CD4-positive, alpha-beta T cell (primary cell): ENCODE results near the gene LTBP2. TPM values are rescaled to one million over a fixed set of nuclear protein-coding genes. Genes with fewer than 3 reads are reported as not detected.

Experiments
- ATAC-seq: fragments of 200-7000 bp; cut with Tn5 transposase; one replicate; pipeline ENCODE4 v1.10.0; 2022; ENCODE audit warnings: mild to moderate bottlenecking; ENCODE audit not compliant: poor library complexity
- CTCF ChIA-PET: fragments of 350-600 bp; sonication (Branson Sonifier 250); formaldehyde crosslinking; loops from one replicate; lab custom pipeline; 2021; ENCODE audit warnings: antibody characterized with exemption, inconsistent platforms; lab: Charles Lee
- POLR2A ChIA-PET: fragments of 350-600 bp; sonication (Branson Sonifier 250); formaldehyde crosslinking; loops from one replicate; lab custom pipeline; 2021; ENCODE audit warnings: antibody characterized with exemption, inconsistent platforms; lab: Charles Lee
- DNase-seq, 14 experiments: peaks; one replicate each; pipeline ENCODE4 v3.0.0-alpha.2; 2013 to 2020; ENCODE audit warnings: mixed read lengths in 2 of 14
- H3K27ac ChIP-seq, 2 donors: one replicate each; pipeline versions ENCODE4 v1.5.1 to v1.7.0; 2013; ENCODE audit warnings: low read length in 2 of 2, low read depth in 1 of 2, mild to moderate bottlenecking in 1 of 2
- H3K27me3 ChIP-seq, 2 experiments: 1 replicate in 1 of 2; 2 replicates in 1 of 2; pipeline versions ENCODE4 v1.6.1 to v1.7.0; 2013; ENCODE audit warnings: low read length in 2 of 2, control low read depth in 1 of 2, mild to moderate bottlenecking in 1 of 2, moderate library complexity in 1 of 2; ENCODE audit not compliant: insufficient read depth in 2 of 2, control insufficient read depth in 1 of 2
- H3K36me3 ChIP-seq: one replicate; pipeline ENCODE4 v1.6.1; 2013; ENCODE audit warnings: low read length, control low read depth; ENCODE audit not compliant: insufficient read depth
- H3K4me1 ChIP-seq: one replicate; pipeline ENCODE4 v1.6.1; 2013; ENCODE audit warnings: low read length, control low read depth; ENCODE audit not compliant: insufficient read depth
- H3K4me3 ChIP-seq: one replicate; pipeline ENCODE4 v1.5.1; 2013; ENCODE audit warnings: mild to moderate bottlenecking, low read length, moderate library complexity
- H3K9me3 ChIP-seq, 2 experiments: 1 replicate in 1 of 2; 2 replicates in 1 of 2; pipeline versions ENCODE4 v1.6.1 to v1.7.0; 2013; ENCODE audit warnings: low read length in 2 of 2, mild to moderate bottlenecking in 2 of 2, control low read depth in 1 of 2, moderate library complexity in 1 of 2; ENCODE audit not compliant: control insufficient read depth in 1 of 2, insufficient read depth in 1 of 2
- H3K27ac Mint-ChIP-seq: one replicate; pipeline ENCODE4 v1.8.0; 2020; ENCODE audit warnings: mixed read lengths
- H3K27me3 Mint-ChIP-seq: one replicate; pipeline ENCODE4 v1.8.0; 2021; ENCODE audit warnings: mixed read lengths
- H3K36me3 Mint-ChIP-seq: one replicate; pipeline ENCODE4 v1.8.0; 2021; ENCODE audit warnings: low read depth, mixed read lengths
- H3K4me1 Mint-ChIP-seq: one replicate; pipeline ENCODE4 v1.8.0; 2021; ENCODE audit warnings: low read depth, mixed read lengths
- H3K4me3 Mint-ChIP-seq: one replicate; pipeline ENCODE4 v1.8.0; 2020; ENCODE audit warnings: mild to moderate bottlenecking, mixed read lengths
- H3K9me3 Mint-ChIP-seq: one replicate; pipeline ENCODE4 v1.8.0; 2020; ENCODE audit warnings: mixed read lengths
- intact Hi-C, 2 experiments: fragments of 100-400 bp; cut with DNase I in 1 of 2; cut with micrococcal nuclease in 1 of 2; formaldehyde crosslinking; loops; one replicate each; pipeline versions ENCODE4 v1.15.1 to v1.9.0; 2023 to 2025; cut with DNase I, micrococcal nuclease
- total RNA-seq, 174 experiments: library from RNA in 2 of 174; stranded (reverse) in 2 of 174; gene quantifications; one replicate each; pipeline ENCODE4 v1.2.3 and lab custom pipeline; 2021 to 2026
- TF ChIP-seq, protein P1 (sequence below): fragments of 200-600 bp; IDR thresholded peaks from one replicate; pipeline ENCODE4 v1.8.0; 2022; ENCODE audit warnings: antibody characterized with exemption, mild to moderate bottlenecking

Gene LTBP2
- total RNA-seq, 2 experiments from 2014 or later, result 0.45 to 0.47 TPM

DNA sequence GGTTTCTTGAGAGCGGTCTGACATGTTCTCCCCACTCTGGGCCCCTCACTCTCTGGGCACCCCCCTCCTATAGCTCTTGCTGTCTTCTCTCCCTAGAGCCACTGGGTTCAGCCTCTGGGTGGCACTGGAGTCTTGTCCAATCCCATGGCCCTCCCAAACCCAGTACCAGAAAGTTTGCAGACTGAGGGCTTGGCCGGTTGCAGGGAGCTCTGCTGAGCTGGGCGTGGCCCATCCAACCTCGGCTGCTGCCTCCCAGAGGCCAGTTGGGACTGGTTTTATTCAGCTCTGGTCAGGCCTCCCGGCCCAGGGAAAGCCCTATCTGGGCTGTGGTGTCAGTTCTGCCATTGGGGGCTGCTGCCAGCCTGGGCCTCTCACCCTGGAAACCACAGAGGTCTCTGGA is 80.6 kb downstream of the LTBP2 start:
- Histone ChIP-seq H3K27me3 (peaks cover 0 to 2% of the 10 kb centered on the region in 2 experiments), H3K4me1 (no peaks in the 10 kb centered on the region), H3K27ac (no peak overlapping the region), H3K4me3 (no peak overlapping the region), H3K9me3 (peaks cover 0 to 3% of the 10 kb centered on the region in 2 experiments), H3K36me3 (no peaks in the 10 kb centered on the region)
- H3K4me1 Mint-ChIP-seq, result no peaks in the 10 kb centered on the region
- H3K27me3 Mint-ChIP-seq, result no peaks in the 10 kb centered on the region
- H3K4me3 Mint-ChIP-seq, result no peak overlapping the region
- ChIA-PET POLR2A (no interaction called here), CTCF (no interaction called here)
- no peak overlapping the region for H3K27ac Mint-ChIP-seq
- ATAC-seq (no peak), DNase-seq (no peak)
- intact Hi-C loops, result no loop called here
- H3K36me3 Mint-ChIP-seq, result no peaks in the 10 kb centered on the region
- H3K9me3 Mint-ChIP-seq, result no peaks in the 10 kb centered on the region
- TF ChIP-seq, protein P1, sequence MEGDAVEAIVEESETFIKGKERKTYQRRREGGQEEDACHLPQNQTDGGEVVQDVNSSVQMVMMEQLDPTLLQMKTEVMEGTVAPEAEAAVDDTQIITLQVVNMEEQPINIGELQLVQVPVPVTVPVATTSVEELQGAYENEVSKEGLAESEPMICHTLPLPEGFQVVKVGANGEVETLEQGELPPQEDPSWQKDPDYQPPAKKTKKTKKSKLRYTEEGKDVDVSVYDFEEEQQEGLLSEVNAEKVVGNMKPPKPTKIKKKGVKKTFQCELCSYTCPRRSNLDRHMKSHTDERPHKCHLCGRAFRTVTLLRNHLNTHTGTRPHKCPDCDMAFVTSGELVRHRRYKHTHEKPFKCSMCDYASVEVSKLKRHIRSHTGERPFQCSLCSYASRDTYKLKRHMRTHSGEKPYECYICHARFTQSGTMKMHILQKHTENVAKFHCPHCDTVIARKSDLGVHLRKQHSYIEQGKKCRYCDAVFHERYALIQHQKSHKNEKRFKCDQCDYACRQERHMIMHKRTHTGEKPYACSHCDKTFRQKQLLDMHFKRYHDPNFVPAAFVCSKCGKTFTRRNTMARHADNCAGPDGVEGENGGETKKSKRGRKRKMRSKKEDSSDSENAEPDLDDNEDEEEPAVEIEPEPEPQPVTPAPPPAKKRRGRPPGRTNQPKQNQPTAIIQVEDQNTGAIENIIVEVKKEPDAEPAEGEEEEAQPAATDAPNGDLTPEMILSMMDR, result no peak

DNA sequence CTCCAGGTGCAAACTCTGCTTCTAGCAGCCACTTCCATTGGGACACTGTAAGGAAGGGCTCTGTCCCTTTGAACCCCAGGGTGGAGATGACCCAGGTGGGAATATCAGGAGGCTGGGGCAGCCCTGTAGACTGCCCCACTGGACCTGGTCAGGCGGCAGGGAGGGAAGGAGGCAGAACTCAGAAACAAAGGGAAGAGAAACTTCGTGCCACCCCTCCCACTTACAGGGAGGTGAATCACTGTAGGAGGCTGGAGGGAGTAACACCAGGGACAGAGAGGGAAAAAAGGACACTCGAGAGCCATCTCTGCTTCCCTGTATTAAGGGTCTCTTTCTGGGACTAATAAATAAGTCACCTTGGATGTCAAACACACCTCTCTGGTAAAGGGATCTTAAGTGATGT is 81.0 kb downstream of the LTBP2 start:
- Mint-ChIP-seq H3K4me3 (no peak overlapping the region), H3K9me3 (no peaks in the 10 kb centered on the region), H3K36me3 (no peaks in the 10 kb centered on the region), H3K4me1 (no peaks in the 10 kb centered on the region), H3K27ac (no peak overlapping the region), H3K27me3 (no peaks in the 10 kb centered on the region)
- no peak for DNase-seq
- no peaks in the 10 kb centered on the region for H3K36me3 ChIP-seq
- no peak overlapping the region for H3K27ac ChIP-seq
- intact Hi-C loops, result no loop called here
- CTCF ChIA-PET, result no interaction called here
- H3K27me3 ChIP-seq, result peaks cover 0 to 2% of the 10 kb centered on the region in 2 experiments
- H3K4me1 ChIP-seq, result no peaks in the 10 kb centered on the region
- ATAC-seq, result no peak
- TF ChIP-seq, protein P1, result no peak
- H3K9me3 ChIP-seq, result peaks cover 0 to 3% of the 10 kb centered on the region in 2 experiments
- POLR2A ChIA-PET, result no interaction called here
- H3K4me3 ChIP-seq, result no peak overlapping the region

DNA sequence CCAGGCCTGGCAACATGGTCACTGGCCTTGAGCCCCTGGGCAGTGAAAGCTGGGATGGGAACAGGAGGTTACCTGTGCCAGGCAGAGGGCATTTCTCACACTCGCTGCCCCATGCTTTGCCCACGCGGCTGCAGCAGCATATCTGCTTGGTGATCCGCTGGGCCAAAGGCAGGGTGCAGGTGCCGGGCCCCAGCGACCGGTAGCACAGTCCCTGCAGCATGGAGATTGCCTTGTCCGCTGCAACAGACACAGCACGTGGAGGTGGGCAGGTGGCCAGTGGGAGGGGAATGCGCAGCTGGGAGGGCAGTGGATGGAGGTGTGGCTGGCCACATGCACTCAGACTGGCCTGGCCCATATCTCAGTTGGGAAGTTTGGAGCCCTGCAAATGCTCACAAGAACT is 83.2 kb downstream of the LTBP2 start:
- H3K4me1 Mint-ChIP-seq, result no peaks in the 10 kb centered on the region
- DNase-seq, result no peak
- peaks cover 0 to 2% of the 10 kb centered on the region in 2 experiments for H3K27me3 ChIP-seq
- no peaks in the 10 kb centered on the region for H3K9me3 Mint-ChIP-seq
- ChIA-PET CTCF (no interaction called here), POLR2A (no interaction called here)
- no peak for ATAC-seq
- no peak overlapping the region for H3K27ac ChIP-seq
- peaks cover 0 to 3% of the 10 kb centered on the region in 2 experiments for H3K9me3 ChIP-seq
- H3K36me3 ChIP-seq, result no peaks in the 10 kb centered on the region
- no peak overlapping the region for H3K27ac Mint-ChIP-seq
- H3K4me3 Mint-ChIP-seq, result no peak overlapping the region
- H3K4me1 ChIP-seq, result no peaks in the 10 kb centered on the region
- no peak overlapping the region for H3K4me3 ChIP-seq
- H3K36me3 Mint-ChIP-seq, result no peaks in the 10 kb centered on the region
- H3K27me3 Mint-ChIP-seq, result no peaks in the 10 kb centered on the region
- intact Hi-C loops, result no loop called here
- TF ChIP-seq, protein P1, result no peak
